Stimulated activated CD4-positive, alpha-beta T cell treated with anti-CD3 and anti-CD28 coated beads, Interleukin-12 subunit alpha, Interleukin-12 subunit beta, amount 100 ng/mL, for 24 hours (primary cell): ENCODE results near the gene SUSD3.
"Not testable (repeated sequence)": the region's sequence is repeated elsewhere in the genome, so short reads cannot be mapped to it uniquely, and the experiment has no call there.

Experiments used
- DNase-seq, 2 experiments: peaks; one replicate each; pipeline ENCODE4 v3.0.0-alpha.2; 2020; ENCODE audit warnings: low read depth in 2 of 2

Gene SUSD3

DNA sequence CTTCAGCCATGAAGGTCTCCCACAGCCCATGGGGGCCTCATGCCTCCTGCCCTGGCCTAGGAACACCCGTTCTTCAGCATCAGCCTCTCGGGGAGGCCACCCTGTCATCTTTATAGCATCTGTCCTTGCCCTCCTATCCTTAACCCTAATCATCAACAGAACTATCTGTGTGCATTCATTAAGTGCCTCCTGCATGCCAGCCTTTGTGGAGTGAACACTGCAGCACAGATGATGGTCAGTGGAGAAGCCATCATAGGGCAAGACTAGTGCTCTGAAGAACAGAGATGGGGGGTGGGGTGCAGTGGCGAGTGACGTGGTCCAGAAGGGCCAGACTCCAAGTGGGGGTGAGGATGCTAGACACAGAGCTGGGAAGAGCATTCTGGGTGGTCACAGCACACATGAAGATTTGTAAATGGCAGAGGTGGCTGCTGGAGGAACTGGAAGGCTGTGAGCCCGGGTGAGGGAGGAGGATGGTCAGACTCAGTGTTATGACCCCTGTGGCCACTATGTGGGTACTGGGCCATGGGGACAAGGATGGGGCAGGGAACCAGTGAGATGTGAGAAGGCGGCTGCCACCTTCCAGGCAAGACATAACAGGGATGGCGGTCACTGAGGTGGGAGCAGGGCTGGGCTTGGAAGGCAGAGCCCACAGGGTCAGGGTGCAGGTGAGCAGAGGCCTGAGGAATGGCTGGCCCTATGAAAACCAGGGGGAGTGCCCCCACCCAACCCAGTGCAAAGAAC is 33.9 kb downstream of the SUSD3 start:
- no peak for DNase-seq

DNA sequence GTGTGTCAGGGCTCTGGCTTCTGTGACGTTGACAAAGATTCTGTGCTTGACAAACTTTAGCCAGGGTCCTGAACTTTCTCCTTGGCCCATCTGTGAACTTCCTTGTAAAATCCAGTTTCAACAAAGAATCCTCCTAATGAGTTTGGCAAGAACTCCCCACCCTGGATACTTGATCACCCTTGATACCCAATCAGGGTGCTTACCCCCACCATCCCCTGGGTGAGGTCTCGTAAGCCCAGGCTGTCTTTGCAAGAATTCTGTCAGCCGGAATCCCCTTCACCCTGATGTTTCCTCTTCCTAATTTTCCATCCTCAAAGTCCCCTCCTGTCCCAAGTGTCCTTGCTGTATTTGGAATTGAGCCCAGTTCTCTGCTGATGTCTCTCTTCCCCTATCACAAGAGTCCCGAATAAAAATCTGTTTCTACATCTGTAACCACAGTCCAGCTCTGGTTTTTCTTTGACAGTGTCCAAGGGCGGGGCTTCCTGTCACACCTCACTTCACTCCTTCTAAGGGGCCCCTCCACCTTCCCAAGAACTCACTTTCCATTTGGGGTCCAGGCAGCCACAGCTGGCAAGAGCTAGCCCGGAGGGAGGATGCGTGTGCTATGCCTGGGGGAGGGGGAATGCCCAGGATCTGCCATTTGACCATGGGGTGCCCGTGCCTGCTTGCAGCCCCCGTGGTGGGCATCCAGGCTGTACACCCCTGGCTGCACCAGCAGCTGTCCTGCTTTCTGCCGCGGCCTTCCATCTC is 34.8 kb downstream of the SUSD3 start:
- no peak for DNase-seq

DNA sequence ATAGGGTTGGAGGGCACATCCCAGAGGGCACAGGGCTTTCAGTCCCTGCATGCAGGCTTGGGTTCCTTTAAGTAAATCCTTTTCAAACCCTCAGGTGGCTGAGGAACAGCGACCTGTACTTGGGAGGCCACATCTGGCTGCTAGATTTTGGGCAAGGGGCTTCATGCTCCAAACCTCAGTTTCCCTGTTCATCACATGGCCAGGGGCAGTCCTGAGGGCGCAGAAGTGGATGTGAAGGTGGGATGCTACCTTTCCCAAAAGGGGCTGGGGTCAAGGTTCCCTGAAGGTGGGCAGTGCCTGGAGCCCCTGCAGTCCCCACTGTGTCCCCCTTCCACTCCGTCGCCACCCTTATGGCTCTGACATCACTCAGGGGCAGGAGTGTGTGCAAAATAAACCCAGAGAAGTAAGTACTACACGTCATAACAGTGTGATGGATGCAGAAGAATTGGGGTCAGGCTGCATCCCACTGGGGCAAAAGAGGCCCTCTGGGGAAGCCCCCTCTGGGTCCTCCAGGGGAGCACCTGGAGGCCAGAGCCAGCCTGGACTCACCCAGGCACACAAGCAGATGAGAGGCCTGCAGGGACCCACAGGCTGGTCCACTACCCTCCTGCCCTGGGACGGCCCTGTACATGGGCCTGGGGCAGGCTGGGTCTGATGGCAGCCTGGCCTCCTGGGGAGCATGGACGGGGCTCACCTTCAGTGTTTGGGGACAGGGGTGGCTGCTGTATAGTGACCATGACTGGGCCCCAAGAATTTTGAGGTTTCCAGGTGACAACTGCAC is 35.6 kb downstream of the SUSD3 start:
- no peak for DNase-seq

DNA sequence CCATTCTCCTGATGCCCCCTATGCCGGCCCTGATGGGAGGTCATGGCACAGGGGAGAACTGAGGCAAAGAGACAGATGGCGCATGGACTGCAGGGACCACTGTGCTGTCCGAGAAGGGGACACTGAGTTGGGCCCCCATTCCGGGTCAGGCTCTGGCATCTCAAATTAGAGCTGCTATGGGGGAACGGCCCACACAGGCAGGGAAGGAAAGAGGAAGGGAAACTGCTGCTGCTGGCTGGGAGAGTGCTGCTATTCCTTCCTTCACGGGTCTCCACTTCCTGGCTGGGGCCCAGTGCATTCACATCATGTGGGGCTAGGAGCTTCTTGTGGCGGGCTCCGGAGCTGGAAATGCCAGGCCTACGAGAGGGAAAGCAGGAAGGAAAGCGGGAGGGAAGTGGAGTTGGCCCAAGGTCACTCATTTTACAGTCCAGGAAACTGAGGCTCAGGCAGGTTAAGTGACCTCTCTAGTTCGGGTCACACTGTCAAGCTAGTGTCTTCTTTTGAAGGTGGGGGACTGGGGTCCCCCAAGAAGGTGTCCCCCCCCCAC is 36.2 kb downstream of the SUSD3 start:
- DNase-seq, result no peak

DNA sequence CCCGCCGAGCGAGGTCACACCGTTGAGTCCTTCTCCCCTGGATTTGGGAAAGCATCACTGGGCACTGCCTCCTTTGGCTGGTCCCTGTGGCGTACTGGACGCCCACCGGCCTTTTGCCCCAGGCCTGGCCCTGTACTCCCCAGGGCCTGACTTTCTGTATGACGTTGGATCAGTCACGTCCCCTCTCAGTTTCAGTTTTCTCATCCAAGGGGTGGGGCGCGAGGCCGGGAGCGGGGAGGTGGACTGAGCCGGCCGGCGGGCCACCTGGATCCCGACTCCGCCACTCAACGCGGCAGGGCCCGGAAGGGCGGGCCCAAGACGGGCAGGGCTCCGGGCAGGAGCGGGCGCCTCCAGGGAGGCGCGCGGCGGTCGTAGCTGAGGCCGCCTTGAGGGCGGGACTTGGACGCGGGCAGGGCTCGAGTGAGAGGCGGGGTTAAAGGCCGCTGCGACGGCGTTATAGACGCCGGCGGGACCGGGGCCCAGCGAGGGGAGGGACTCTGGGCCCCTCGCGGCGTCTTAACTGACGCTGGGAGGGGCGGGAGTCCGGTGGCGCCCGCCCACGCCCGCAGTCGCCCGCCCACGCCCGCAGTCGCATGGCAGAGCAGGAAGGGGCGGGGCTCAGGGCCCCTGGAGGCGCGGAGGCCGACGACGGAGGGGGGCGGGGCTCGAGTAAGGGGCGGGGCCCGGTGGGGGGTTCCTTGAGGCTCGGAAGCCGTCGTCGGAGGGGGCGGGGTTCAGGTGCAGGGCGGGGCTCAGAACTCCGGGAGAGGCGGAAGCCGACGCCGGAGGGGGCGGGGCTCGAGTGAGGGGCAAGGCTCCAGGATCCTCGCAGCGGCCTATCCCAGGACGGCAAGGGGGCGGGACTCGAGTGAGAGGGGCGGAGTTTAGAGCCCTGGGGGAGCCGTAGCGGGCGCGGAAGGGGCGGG is 37.0 kb downstream of the SUSD3 start:
- peak; percentile 100 for DNase-seq

DNA sequence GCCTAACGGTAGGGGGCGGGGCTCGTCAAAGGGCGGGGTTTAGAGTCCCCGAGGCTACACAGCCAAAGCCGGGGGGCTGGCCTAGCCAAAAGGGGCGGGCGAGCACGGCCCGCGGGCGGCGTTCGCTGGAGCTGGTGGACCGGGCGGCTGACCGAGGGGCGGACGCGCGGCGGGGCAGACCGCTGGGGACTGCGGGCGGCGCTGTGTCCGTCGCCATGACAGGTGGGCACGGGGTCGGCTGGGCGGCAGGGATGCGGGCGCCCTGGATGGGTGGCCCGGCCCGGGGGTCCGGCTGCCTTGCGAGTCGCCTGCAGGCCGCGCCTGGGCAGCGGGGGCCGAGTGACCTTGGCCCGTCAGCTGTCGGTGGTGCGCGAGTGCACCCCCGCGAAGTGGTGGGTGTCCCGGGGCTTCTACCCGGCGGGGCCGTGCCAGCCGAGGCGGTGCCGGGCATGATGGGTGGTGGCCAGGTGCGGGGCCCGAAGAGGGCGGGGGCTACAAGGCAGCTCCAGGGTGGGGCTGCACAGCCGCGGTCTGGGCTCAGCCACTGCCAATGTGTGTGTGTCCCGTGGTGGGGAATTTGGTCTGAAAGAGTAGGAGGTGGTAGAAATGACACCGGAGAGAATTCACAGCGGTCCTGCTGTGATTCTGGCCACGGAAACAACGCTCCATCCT is 37.8 kb downstream of the SUSD3 start, which contains the start of gene CARD19:
CARD19 (plus strand) TSS at position 87 of the 672 bp plus-strand sequence; CDS start at position 216, 129 bp downstream.
- peak in 1 of 2 experiments; percentile 38 for DNase-seq

DNA sequence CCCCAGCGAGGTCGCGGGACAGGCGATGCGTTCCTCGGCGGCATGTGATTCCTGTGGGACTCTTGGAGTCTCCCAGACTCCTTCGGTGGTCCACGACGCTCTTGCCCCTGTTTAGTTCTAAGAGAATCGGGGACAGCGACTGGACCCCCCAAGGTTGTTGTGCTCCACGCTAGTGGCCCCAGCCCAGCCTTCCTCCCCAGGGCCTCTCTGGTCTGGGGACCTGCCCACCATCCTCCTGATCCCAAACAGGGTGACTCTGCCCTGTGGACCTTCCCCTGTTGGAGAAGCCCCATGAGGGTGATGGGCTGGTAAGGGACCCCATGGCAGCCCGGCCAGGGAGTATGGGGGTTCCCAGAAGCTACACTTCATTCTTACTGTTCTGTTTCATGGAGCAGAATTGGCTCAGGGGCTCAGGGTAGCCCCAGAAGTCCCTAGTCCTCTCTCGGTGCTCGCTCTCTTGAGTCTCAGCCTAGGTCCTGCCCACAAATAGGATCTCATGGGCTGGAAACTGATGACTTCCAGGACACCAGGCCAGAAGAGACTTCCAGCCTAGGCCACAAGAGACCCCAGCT is 38.4 kb downstream of the SUSD3 start:
- DNase-seq, result no peak

DNA sequence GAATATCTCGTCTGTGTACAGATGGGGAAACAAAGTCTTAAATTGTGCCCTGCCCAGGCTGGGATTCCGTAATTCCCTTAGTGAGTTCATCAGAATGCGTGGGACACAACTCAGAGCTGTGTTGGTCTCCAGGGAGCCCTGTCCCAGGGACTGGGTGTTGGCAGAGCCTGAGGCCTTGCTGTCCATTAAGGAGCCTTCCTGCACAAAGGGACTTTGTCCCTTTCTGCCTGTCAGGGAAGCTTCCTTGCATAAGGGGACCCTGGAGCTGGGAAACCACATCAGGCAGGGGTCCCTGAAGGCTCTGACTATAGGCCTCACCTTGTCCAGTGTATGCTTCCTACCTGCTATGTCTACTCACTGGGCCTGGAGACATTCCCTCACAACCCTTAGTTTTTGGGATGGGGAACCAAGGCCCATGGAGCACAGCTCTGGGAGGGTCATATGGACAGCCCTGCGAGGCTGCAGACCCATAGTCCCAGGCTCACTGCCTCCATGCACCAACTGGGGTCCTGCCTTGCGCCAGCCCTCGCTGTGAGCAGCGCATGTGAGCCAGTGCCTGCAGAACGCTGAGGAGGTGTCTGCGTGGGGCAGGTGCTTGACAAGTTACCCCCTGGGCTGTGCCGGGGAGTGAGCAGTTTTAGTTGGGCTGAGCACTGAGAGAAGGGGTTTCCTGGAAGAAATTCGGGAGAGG is 39.2 kb downstream of the SUSD3 start:
- DNase-seq, result no peak

DNA sequence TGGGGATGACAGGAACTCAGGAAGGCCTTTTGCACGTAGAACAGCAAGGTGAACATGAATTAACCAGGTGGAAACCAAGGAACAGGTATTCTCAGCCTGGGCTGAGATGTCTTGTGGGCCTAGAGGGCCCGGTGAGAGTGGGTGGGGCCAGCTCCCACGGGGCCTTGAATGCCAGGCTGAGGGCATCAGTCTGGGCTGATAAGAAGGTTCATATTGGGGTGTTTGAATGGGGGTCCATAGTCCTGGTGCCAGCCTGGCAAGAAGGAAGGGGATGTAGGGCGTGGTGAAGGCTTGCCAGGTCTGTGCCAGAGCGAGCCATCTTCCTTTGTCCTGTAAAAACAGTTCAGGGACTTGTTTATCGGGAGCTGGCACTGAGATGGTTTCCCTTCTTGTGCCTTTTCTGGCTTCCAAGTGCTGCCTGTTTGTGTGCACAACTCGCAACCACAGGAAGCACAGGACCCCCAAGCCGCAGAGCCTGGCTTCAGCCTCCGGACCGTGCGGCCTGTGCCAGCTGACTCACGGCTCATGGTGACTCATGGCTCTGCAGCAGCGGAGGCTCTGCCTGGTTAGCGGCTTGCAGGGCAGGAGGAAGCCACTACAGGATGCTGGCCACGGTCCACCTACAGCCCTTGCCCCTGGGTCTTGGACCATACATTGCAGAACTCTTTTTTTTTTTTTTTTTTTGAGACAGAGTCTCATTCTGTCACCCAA is 39.9 kb downstream of the SUSD3 start:
- DNase-seq, result peak in 1 of 2 experiments; percentile 54

DNA sequence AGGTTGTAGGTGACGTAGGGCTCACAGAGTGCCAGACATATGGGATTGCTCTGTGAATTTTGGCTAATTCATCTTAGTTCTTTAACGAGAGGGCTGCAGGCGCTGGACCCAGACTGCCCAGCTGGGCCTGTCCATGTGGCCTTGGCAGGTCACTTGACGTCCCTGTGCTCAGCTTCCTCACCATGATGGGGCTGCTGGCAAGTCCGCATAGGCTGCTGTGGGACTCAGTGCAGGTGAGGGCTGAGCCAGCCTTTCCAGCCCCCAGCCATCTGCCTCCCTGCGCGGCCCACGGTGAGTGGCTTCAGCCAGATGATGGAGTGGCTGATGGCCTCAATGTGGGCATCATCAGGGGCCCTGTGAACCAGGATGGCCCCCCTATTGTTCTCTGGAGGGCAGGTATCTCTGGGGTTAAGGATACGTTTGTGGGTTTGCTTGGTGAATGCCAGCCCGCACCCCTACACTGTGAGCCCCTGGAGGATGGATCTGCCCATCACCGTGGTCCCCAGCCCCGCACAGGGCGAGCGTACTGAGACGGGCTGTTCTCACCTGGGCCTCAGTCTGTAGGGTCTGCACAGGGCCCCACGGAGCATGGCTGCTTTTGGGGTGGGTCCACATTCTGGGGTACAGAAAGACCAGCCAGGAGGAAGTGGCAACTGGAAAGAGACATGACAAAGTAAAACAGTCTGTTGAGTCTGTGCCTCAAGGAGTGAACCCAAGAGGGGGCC is 41.2 kb downstream of the SUSD3 start:
- no peak for DNase-seq

DNA sequence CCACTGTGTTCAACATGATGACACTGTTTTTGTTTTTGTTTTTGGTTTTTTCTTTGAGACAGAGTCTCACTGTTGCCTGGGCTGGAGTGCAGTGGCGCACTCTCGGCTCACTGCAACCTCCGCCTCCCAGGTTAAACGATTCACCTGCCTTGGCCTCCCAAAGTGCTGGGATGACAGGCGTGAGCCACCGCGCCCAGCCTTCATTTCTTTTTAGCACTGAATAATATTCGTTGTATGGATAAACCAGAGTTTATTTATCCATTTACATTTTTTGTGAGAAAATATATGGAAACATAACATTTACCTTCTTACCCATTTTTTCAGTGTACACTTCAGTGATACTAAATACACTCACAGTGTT is 41.8 kb downstream of the SUSD3 start:
- DNase-seq, result no peak

DNA sequence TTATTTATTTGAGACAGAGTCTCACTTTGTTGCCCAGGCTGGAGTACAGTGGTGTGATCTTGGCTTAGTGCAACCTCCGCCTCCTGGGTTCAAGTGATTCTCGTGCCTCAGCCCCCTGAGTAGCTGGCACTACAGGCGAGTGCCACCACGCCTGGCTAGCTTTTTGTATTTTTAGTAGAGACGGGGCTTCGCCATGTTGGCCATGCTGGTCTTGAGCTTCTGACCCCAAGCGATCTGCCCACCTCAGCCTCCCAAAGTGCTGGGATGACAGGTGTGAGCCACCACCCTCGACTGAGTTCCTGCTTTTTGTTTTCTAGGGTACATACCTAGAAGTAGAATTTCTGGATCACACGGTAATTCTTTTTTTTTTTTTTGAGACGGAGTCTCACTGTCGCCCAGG is 42.6 kb downstream of the SUSD3 start:
- DNase-seq, result not testable (repeated sequence)

DNA sequence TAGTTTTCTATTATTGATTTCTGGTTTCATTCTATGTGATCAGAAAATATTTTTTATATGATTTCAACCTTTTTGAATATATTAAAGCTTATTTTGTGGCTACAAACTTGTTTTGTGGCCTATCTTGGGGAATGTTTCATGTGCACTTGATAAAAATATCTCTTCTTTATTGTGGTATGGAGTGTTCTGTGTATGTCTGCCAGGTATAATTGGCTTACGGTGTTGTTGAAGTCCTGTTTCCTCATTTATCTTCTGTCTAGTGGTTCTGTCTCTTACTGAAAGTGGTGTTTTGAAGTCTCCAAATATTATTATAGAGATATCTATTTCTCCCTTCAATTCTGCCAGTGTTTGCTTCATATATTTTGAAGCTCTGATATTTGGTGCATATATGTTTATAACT is 47.1 kb downstream of the SUSD3 start:
- DNase-seq, result no peak

DNA sequence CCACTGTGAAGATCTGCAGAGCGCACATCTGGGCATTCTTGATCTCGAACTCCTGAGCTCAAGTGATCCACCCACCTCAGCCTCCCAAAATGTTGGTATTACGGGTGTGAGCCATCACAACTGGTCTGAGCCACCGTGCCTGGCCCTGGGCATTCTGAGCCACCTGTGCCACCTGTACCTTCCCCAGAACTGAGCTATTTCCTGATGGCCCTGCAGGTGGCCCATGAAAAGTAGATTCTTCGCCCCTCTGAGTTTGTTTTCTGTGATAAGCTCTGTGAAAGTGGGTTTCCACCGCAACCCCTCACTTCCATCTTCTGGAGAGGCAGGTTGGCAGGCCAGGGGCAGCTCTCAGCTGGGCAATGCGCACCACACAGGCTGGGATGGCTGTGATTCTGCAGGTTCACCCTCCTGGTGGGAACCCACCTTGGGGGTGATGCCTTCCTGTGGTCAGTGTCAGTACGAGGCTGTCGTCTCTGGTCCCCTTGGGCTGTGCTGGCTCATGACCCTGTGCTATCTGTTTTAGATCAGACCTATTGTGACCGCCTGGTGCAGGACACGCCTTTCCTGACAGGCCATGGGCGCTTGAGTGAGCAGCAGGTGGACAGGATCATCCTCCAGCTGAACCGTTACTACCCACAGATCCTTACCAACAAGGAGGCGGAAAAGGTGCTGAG is 48.8 kb downstream of the SUSD3 start:
- no peak for DNase-seq

DNA sequence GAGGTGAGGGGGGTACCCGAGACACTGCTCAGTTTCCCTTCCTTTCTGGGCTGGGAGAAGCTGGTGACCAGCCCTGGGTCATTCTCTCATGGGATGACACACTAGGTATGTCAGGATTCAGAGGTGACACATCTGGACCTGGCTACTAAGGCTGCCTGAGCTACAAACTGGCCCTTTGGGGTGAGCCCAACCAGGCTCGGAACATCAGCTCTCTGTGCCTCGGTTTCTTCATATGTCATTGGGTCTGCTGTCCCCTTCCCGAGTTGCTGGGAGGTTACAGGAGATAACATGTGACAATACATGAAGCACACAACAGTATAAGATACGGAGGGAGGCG is 49.3 kb downstream of the SUSD3 start:
- DNase-seq, result no peak

DNA sequence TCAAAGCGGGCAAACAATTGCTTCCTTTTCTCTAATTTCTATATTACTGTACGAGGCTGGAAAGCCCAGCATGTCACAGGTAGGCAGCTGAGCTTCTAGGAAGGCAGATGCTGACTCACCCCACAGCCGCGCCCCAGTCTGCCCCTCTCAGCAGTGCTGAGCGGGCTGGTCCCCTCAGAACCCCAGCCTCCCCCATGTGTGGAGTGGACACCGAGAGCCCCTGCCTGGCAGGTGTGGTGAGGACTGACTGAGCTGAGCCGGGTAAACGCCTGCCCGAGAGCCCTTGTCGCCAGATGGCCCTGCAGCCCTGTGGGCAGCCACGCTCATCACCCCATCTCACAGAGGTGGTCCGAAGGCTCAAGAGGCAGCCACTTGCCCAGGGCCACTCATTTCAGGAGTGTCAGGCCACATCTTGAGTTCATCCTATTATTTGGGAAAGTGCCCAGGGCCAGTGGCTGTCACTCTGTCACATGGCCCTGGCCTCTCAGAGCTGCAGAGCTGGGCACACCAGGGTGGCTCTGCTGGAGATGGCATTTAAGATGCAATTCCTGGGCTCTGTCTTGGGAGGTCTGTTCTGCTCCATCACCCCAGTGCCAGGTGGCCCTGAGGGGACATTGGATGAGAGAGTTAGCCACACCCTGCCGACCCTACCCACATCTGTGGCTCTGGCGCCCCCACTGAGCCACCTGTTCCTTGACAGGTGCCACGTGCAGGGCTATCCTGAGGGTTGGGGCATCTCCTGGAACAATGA is 50.0 kb downstream of the SUSD3 start:
- DNase-seq, result peak in 1 of 2 experiments; percentile 29

DNA sequence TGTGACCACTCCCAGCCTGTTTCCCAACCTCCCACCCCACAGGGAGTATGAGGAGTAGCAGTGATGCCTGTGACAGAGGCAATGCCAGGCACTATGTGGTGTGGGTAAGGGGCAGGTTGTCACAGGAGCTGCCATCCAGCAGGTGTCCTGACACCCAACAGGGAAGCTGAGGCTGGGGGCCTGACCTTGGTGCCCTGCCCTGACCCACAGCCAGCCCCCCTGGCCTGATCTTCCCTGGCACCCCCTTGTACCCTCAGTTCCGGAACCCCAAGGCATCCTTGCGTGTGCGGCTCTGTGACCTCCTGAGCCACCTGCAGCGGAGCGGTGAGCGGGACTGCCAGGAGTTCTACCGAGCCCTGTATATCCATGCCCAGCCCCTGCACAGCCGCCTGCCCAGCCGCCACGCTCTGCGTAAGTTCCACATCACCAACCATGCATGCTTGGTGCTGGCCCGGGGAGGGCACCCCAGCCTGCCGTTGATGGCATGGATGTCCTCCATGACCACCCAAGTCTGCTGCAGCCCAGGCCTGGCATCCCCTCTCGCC is 51.9 kb downstream of the SUSD3 start:
- DNase-seq, result no peak
